ENCODE measurements around the gene RASSF4.

Gene RASSF4

DNA sequence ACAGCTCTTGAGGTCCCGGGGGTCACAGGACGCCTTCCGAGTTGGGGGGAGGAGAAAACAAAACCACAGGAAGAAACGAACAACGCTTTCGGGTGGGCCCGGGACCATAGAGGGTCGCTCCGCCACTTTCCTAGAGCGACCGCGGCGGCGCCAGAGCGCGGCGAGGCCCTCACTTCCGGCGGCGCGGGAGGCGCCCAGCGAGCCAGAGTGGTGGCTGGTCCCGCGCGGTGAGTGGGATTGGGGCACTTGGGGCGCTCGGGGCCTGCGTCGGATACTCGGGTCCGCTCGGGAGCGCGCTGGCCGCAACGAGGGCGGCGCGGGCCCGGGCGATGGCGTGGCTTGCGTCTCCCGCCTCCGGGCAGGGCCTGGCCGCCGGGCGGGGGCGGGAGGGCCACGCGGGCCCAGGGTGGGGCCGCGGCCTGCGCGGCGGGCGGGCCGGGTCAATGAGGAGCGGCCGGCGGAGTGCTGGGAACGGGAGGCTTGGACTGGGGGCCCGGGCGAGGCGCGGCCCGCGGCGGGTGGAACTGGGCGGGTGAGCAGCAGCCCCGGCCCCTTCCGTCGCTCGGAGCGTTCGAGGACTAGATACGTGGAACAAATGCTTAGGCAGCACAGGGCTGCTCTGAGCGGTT is 41.3 kb downstream of the RASSF4 start, which contains the start of gene ZNF22:
TSS of gene ZNF22 (plus strand) at position 172 of the 629 bp plus-strand sequence. CDS start 2,446 bp downstream, outside the sequence.
- peak; percentile 47 for DNase-seq (ENCODE audit: low read depth)
- no peak for TF ChIP-seq CTCF (IDR thresholded peaks at IDR 0.05; ENCODE audit: insufficient read depth, low read depth, low read length, missing control alignments)
- peak within 1 kb of the TSS; percentile 58 for H3K4me3 ChIP-seq (ENCODE audit: low read length)

DNA sequence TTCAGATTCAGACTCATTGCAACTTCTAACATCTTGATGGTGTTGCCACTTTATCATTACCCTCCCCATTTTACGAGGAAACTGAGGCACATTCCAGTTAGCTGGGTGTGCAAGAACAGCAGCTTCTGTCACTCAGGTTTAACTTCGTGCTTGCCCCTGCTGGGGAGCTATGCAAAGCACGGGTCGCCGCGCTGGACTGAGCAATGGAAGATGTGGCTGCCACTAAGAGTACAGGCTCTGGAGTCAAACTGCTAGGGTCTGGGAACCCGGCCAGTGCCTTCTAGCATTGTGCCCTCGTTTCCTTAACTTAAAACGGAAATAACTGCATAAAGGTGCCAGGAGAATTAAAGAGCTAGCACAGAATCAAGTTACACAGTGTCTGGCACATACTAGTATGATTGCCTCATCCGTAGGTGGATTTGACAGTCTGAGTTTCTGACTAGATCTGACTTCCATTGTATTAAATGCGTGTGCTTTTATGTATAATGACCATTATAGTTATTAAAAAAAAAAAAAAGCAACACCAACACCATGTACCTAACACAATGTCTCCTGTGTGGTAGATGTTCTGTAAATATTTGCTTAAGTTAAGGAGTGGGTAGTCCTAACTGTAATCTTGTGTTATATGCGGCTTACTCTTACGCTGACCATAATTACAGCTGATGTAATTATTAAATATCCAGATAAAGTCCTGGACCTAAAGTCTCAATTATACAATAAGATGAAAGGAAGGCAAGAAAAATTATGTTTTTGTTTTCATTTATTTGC is 42.0 kb downstream of the RASSF4 start:
- peak; percentile 21 for TF ChIP-seq CTCF (IDR thresholded peaks at IDR 0.05; ENCODE audit: insufficient read depth, low read depth, low read length, missing control alignments)
- DNase-seq (ENCODE audit: low read depth), result peak; percentile 78
- H3K4me3 ChIP-seq (ENCODE audit: low read length), result peak overlapping the region; percentile 58

DNA sequence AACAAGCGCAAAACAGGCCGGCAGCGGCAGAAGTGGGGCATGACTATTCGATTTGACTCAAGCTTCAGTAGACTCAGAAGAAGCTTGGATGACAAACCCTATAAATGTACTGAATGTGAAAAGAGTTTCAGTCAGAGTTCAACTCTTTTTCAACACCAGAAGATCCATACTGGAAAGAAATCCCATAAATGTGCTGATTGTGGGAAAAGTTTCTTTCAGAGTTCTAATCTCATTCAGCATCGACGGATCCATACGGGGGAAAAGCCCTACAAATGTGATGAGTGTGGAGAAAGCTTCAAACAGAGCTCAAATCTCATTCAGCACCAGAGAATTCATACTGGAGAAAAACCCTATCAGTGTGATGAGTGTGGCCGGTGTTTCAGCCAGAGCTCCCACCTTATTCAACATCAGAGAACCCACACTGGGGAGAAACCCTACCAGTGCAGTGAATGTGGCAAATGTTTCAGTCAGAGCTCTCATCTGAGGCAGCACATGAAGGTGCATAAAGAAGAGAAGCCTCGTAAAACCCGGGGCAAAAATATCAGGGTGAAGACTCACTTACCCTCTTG is 43.9 kb downstream of the RASSF4 start:
- no peak overlapping the region for H3K4me3 ChIP-seq (ENCODE audit: low read length)
- DNase-seq (ENCODE audit: low read depth), result no peak
- no peak for TF ChIP-seq CTCF (IDR thresholded peaks at IDR 0.05; ENCODE audit: insufficient read depth, low read depth, low read length, missing control alignments)

DNA sequence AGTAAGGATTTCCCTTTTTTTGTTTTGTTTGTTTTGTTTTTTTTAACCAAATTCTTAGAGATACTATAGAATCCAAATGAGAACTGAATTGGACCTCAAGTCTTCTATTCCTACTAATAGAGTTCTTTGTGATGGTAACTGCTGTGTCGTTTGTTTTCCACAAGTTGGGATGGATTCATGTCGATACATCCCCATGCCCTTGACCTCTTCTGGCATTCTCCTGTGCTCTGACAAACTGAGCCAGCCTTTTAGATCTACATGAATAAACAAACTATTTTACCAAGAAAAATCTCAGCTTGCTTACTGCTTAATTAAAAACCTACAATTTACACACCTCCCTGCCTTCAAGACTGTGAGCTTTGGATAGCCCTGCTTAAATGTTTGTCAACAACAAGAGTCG is 45.1 kb downstream of the RASSF4 start:
- no peak for DNase-seq (ENCODE audit: low read depth)
- no peak for TF ChIP-seq CTCF (IDR thresholded peaks at IDR 0.05; ENCODE audit: insufficient read depth, low read depth, low read length, missing control alignments)
- H3K4me3 ChIP-seq (ENCODE audit: low read length), result no peak overlapping the region

DNA sequence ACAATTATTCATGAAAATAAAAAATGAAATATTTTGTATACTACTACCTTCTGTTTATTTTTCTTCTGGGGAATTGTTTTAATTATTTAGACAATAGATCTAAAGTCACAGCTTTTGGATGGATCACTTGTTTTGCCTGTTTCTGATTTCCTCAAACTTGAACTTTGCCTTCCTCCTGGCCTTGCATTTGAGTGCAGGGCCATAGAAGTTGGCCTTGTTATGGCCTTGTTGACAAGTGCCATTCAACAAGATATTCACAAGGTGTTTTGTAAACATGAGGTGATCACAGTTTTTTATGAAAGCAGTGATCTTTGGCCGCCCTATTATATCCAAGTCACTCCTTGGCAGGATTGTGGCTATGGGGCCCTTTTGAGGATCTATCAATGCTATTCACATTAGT is 45.7 kb downstream of the RASSF4 start:
- H3K4me3 ChIP-seq (ENCODE audit: low read length), result no peak overlapping the region
- no peak for DNase-seq (ENCODE audit: low read depth)
- no peak for TF ChIP-seq CTCF (IDR thresholded peaks at IDR 0.05; ENCODE audit: insufficient read depth, low read depth, low read length, missing control alignments)

- DNase-seq (ENCODE audit: low read depth), result no peak
- TF ChIP-seq CTCF (IDR thresholded peaks at IDR 0.05; ENCODE audit: insufficient read depth, low read depth, low read length, missing control alignments), result no peak
- no peak overlapping the region for H3K4me3 ChIP-seq (ENCODE audit: low read length)
These were observed 46.9 kb downstream of the RASSF4 start for GRCh38 chr10:45006276-45007030.
